Liver (tissue), 9 donors: ENCODE results near the gene CES2. TPM values are rescaled to one million over a fixed set of nuclear protein-coding genes. Genes with fewer than 3 reads are reported as not detected.
"Not testable (repeated sequence)": the region's sequence is repeated elsewhere in the genome, so short reads cannot be mapped to it uniquely, and the experiment has no call there.

Source experiments
- DNase-seq: peaks from one replicate; pipeline ENCODE4 v3.0.0-alpha.2; 2017; ENCODE audit warnings: low spot score
- H3K27ac ChIP-seq, 2 donors: one replicate each; pipeline ENCODE4 v1.7.0; 2013; ENCODE audit warnings: inconsistent platforms in 2 of 2, low read length in 2 of 2, control low read depth in 1 of 2, low read depth in 1 of 2, mild to moderate bottlenecking in 1 of 2
- H3K27me3 ChIP-seq, 4 donors: one replicate each; pipeline versions ENCODE4 v1.6.1 to v1.7.0; 2013; ENCODE audit warnings: low read length in 3 of 4, inconsistent platforms in 1 of 4, mild to moderate bottlenecking in 1 of 4, moderate library complexity in 1 of 4; ENCODE audit not compliant: control insufficient read depth in 4 of 4, insufficient read depth in 4 of 4
- H3K36me3 ChIP-seq, 4 donors: one replicate each; pipeline versions ENCODE4 v1.6.1 to v1.7.0; 2013; ENCODE audit warnings: low read length in 3 of 4, mild to moderate bottlenecking in 3 of 4, low read depth in 1 of 4, moderate library complexity in 1 of 4; ENCODE audit not compliant: control insufficient read depth in 4 of 4, insufficient read depth in 3 of 4
- H3K4me1 ChIP-seq, 4 donors: one replicate each; pipeline versions ENCODE4 v1.6.1 to v1.7.0; 2013; ENCODE audit warnings: low read length in 3 of 4, mild to moderate bottlenecking in 3 of 4, moderate library complexity in 1 of 4; ENCODE audit not compliant: control insufficient read depth in 4 of 4, insufficient read depth in 4 of 4
- H3K4me3 ChIP-seq, 3 donors: one replicate each; pipeline versions ENCODE4 v1.6.1 to v1.7.0; 2013; ENCODE audit warnings: low read length in 3 of 3, control low read depth in 1 of 3, low read depth in 1 of 3, mild to moderate bottlenecking in 1 of 3
- H3K9ac ChIP-seq, 2 donors: one replicate each; pipeline ENCODE4 v1.7.0; 2013; ENCODE audit warnings: low read length in 2 of 2, mild to moderate bottlenecking in 2 of 2, moderate library complexity in 2 of 2, control low read depth in 1 of 2, low read depth in 1 of 2
- H3K9me3 ChIP-seq, 4 donors: one replicate each; pipeline versions ENCODE4 v1.6.1 to v1.7.0; 2013; ENCODE audit warnings: low read length in 3 of 4; ENCODE audit not compliant: control insufficient read depth in 4 of 4
- EGR1 ChIP-seq, 2 donors: IDR thresholded peaks; 2 replicates each; pipeline ENCODE4 v1.6.1; 2016 to 2018; ENCODE audit warnings: antibody characterized with exemption in 2 of 2, low read depth in 2 of 2
- FOXA1 ChIP-seq: IDR thresholded peaks from 2 replicates; pipeline ENCODE4 v1.6.1; 2016; ENCODE audit warnings: antibody characterized with exemption
- FOXA2 ChIP-seq: IDR thresholded peaks from 2 replicates; pipeline ENCODE4 v1.6.1; 2016; ENCODE audit warnings: antibody characterized with exemption
- GABPA ChIP-seq, 2 donors: IDR thresholded peaks in 1 of 2; conservative IDR thresholded peaks in 1 of 2; 2 replicates each; pipeline ENCODE4 v1.6.1; 2016; ENCODE audit warnings: antibody characterized with exemption in 2 of 2, mild to moderate bottlenecking in 1 of 2, moderate library complexity in 1 of 2
- HNF4A ChIP-seq, 2 donors: conservative IDR thresholded peaks; 2 replicates each; pipeline ENCODE4 v1.6.1; 2016; ENCODE audit warnings: antibody characterized with exemption in 2 of 2, mild to moderate bottlenecking in 2 of 2
- HNF4G ChIP-seq: IDR thresholded peaks from 2 replicates; pipeline ENCODE4 v1.6.1; 2016; ENCODE audit warnings: antibody characterized with exemption
- JUND ChIP-seq, 2 donors: IDR thresholded peaks; 2 replicates each; pipeline ENCODE4 v1.6.1; 2016; ENCODE audit warnings: antibody characterized with exemption in 2 of 2
- NR2F2 ChIP-seq: IDR thresholded peaks from 2 replicates; pipeline ENCODE4 v1.6.1; 2016; ENCODE audit warnings: antibody characterized with exemption
- RAD21 ChIP-seq, 2 donors: IDR thresholded peaks; 2 replicates each; pipeline ENCODE4 v1.6.1; 2016; ENCODE audit warnings: antibody characterized with exemption in 2 of 2, mild to moderate bottlenecking in 2 of 2
- RXRA ChIP-seq, 2 donors: IDR thresholded peaks; 2 replicates each; pipeline ENCODE4 v1.6.1; 2017 to 2018; ENCODE audit warnings: antibody characterized with exemption in 2 of 2, mild to moderate bottlenecking in 1 of 2
- SP1 ChIP-seq: IDR thresholded peaks from 2 replicates; pipeline ENCODE4 v1.6.1; 2018; ENCODE audit warnings: antibody characterized with exemption, mild to moderate bottlenecking
- TAF1 ChIP-seq: conservative IDR thresholded peaks from 2 replicates; pipeline ENCODE4 v1.6.1; 2016; ENCODE audit warnings: antibody characterized with exemption, mild to moderate bottlenecking
- YY1 ChIP-seq: IDR thresholded peaks from 2 replicates; pipeline ENCODE4 v1.6.1; 2016; ENCODE audit warnings: antibody characterized with exemption, mild to moderate bottlenecking
- WGBS: extraction: QIAGEN DNeasy Blood & Tissue Kit; methylation state at CpG from one replicate; pipeline ENCODE4 v1.1.7; 2013; 5-methylcytosine and 5-hydroxymethylcytosine counted together
- polyA plus RNA-seq, 2 donors: library from polyadenylated mRNA; stranded (reverse) in 1 of 2; unstranded in 1 of 2; fragments of 200-250 nt in 1 of 2; fragments of >200 nt in 1 of 2; fragmentation: Nextera tagmentation in 1 of 2; extraction: Ambion mirVana in 1 of 2; gene quantifications; one replicate each; pipeline versions ENCODE4 v1.2.1 to v1.2.3, GENCODE V29; 2013 to 2015
- total RNA-seq, 2 donors: library from RNA; depleted of rRNA; stranded (reverse); fragments of >200 nt; gene quantifications; one replicate each; pipeline ENCODE4 v1.2.3, GENCODE V29; 2014
- TF ChIP-seq, protein P1 (sequence below): IDR thresholded peaks from 2 replicates; pipeline ENCODE4 v1.6.1; 2016; ENCODE audit warnings: antibody characterized with exemption
- TF ChIP-seq, protein P2 (sequence below): fragments of 150-350 bp; IDR thresholded peaks from 2 replicates; pipeline ENCODE4 v1.5.1; 2017; ENCODE audit warnings: improper control_type of control experiment, low read depth, low read length; ENCODE audit not compliant: missing input control
- TF ChIP-seq, protein P3 (sequence below): IDR thresholded peaks from 2 replicates; pipeline ENCODE4 v1.6.1; 2016; ENCODE audit warnings: antibody characterized with exemption
- TF ChIP-seq, protein P4 (sequence below): IDR thresholded peaks from 2 replicates; pipeline ENCODE4 v1.6.1; 2016; ENCODE audit warnings: antibody characterized with exemption
- TF ChIP-seq, protein P5 (sequence below): IDR thresholded peaks from 2 replicates; pipeline ENCODE4 v1.6.1; 2016; ENCODE audit warnings: antibody characterized with exemption, mild to moderate bottlenecking
- donor health status: healthy.
- donor health status: healthy.
- donor health status: healthy.
- donor health status: healthy.
- donor health status: healthy.

The CES2 gene
- total and polyA plus RNA-seq, 4 donors, result 21.2 to 200 (median 182) TPM

DNA sequence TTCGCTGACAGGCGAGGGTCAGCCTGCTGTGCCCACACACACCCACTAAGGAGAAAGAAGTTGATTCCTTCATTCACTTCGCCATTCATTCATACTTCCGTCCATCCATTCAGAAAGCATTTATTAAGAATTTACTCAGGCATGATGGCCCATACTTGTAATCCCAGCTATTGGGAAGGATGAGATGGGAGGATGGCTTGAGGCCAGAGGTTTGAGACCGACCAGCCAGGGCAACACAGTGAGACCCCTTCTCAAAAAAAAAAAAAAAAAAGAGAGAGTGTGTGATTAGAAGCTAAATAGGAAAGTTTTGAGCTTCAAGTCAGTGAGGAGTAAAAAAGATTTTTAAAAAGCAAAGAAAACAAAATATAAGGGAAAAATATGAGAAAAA is 8.7 kb downstream of the CES2 start:
- peaks cover 12 to 32% (median 25%) of the 10 kb centered on the region in 4 donors for H3K4me1 ChIP-seq
- no peaks in the 10 kb centered on the region for H3K9me3 ChIP-seq
- peaks cover 30 to 47% (median 40%) of the 10 kb centered on the region in 4 donors for H3K36me3 ChIP-seq
- no peak overlapping the region for H3K9ac ChIP-seq
- no peak overlapping the region for H3K4me3 ChIP-seq
- no peak overlapping the region for H3K27ac ChIP-seq
- 93% methylated on average over 5 of the region's 5 CpGs for WGBS
- DNase-seq, result no peak
- no peak for TF ChIP-seq JUND (IDR thresholded peaks at IDR 0.05)
- TF ChIP-seq RAD21 (IDR thresholded peaks at IDR 0.05), result no peak
- TF ChIP-seq, protein P1, sequence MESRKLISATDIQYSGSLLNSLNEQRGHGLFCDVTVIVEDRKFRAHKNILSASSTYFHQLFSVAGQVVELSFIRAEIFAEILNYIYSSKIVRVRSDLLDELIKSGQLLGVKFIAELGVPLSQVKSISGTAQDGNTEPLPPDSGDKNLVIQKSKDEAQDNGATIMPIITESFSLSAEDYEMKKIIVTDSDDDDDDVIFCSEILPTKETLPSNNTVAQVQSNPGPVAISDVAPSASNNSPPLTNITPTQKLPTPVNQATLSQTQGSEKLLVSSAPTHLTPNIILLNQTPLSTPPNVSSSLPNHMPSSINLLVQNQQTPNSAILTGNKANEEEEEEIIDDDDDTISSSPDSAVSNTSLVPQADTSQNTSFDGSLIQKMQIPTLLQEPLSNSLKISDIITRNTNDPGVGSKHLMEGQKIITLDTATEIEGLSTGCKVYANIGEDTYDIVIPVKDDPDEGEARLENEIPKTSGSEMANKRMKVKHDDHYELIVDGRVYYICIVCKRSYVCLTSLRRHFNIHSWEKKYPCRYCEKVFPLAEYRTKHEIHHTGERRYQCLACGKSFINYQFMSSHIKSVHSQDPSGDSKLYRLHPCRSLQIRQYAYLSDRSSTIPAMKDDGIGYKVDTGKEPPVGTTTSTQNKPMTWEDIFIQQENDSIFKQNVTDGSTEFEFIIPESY, result no peak
- no peak for TF ChIP-seq YY1
- TF ChIP-seq, protein P2, sequence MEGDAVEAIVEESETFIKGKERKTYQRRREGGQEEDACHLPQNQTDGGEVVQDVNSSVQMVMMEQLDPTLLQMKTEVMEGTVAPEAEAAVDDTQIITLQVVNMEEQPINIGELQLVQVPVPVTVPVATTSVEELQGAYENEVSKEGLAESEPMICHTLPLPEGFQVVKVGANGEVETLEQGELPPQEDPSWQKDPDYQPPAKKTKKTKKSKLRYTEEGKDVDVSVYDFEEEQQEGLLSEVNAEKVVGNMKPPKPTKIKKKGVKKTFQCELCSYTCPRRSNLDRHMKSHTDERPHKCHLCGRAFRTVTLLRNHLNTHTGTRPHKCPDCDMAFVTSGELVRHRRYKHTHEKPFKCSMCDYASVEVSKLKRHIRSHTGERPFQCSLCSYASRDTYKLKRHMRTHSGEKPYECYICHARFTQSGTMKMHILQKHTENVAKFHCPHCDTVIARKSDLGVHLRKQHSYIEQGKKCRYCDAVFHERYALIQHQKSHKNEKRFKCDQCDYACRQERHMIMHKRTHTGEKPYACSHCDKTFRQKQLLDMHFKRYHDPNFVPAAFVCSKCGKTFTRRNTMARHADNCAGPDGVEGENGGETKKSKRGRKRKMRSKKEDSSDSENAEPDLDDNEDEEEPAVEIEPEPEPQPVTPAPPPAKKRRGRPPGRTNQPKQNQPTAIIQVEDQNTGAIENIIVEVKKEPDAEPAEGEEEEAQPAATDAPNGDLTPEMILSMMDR, result no peak
- no peak for TF ChIP-seq EGR1 (IDR thresholded peaks at IDR 0.05; ENCODE audit: low read depth in 2 of 2)
- no peak for TF ChIP-seq SP1
- TF ChIP-seq, protein P3, sequence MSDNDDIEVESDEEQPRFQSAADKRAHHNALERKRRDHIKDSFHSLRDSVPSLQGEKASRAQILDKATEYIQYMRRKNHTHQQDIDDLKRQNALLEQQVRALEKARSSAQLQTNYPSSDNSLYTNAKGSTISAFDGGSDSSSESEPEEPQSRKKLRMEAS, result no peak
- no peak for TF ChIP-seq TAF1
- TF ChIP-seq FOXA1, result no peak
- no peak for TF ChIP-seq GABPA (IDR thresholded peaks at IDR 0.05 in 1 of 2, conservative IDR thresholded peaks at IDR 0.05 in 1 of 2)
- no peak for TF ChIP-seq HNF4A (conservative IDR thresholded peaks at IDR 0.05)
- TF ChIP-seq RXRA (IDR thresholded peaks at IDR 0.05), result no peak
- no peak for TF ChIP-seq HNF4G
- TF ChIP-seq FOXA2, result no peak
- TF ChIP-seq, protein P4, sequence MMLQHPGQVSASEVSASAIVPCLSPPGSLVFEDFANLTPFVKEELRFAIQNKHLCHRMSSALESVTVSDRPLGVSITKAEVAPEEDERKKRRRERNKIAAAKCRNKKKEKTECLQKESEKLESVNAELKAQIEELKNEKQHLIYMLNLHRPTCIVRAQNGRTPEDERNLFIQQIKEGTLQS, result no peak
- TF ChIP-seq, protein P5, sequence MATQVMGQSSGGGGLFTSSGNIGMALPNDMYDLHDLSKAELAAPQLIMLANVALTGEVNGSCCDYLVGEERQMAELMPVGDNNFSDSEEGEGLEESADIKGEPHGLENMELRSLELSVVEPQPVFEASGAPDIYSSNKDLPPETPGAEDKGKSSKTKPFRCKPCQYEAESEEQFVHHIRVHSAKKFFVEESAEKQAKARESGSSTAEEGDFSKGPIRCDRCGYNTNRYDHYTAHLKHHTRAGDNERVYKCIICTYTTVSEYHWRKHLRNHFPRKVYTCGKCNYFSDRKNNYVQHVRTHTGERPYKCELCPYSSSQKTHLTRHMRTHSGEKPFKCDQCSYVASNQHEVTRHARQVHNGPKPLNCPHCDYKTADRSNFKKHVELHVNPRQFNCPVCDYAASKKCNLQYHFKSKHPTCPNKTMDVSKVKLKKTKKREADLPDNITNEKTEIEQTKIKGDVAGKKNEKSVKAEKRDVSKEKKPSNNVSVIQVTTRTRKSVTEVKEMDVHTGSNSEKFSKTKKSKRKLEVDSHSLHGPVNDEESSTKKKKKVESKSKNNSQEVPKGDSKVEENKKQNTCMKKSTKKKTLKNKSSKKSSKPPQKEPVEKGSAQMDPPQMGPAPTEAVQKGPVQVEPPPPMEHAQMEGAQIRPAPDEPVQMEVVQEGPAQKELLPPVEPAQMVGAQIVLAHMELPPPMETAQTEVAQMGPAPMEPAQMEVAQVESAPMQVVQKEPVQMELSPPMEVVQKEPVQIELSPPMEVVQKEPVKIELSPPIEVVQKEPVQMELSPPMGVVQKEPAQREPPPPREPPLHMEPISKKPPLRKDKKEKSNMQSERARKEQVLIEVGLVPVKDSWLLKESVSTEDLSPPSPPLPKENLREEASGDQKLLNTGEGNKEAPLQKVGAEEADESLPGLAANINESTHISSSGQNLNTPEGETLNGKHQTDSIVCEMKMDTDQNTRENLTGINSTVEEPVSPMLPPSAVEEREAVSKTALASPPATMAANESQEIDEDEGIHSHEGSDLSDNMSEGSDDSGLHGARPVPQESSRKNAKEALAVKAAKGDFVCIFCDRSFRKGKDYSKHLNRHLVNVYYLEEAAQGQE, result no peak
- TF ChIP-seq NR2F2, result no peak
- no peaks in the 10 kb centered on the region for H3K27me3 ChIP-seq

DNA sequence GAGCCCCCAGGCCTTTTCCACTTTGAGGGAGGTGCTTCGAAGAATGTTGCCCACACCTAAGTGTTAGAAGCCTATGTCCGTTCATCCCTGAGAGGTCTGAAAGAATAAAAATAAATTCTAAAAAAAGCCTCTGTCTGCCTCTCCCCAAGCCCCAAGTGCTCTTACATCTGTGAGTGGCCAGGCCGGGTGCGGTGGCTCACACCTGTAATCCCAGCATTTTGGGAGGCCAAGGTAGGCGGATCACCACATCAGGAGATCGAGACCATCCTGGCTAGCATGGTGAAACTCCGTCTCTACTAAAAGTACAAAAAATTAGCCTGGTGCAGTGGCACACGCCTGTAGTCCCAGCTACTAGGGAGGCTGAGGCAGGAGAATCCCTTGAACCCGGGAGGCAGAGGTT is 9.7 kb downstream of the CES2 start:
- H3K9ac ChIP-seq, DNase-seq, H3K27ac ChIP-seq, H3K9me3 ChIP-seq, H3K27me3 ChIP-seq, H3K4me3 ChIP-seq: not testable (repeated sequence)
- H3K36me3 ChIP-seq, result peaks cover 23 to 39% (median 36%) of the 10 kb centered on the region in 4 donors
- peaks cover 10 to 31% (median 25%) of the 10 kb centered on the region in 4 donors for H3K4me1 ChIP-seq
- WGBS, result 75% methylated on average over 9 of the region's 9 CpGs
